GM18505 (cell line): ENCODE results near the gene NTM.

Experiments
- ATAC-seq: cut with Tn5 transposase; IDR thresholded peaks from one replicate; pipeline ENCODE4 v1.9.1; 2021; ENCODE audit not compliant: unreplicated experiment
- POLR2A ChIP-seq: IDR thresholded peaks from 4 replicates; pipeline ENCODE4 v1.6.1; 2011; ENCODE audit warnings: borderline replicate concordance; ENCODE audit not compliant: insufficient read depth, insufficient read length; ENCODE audit errors: extremely low read depth

The NTM gene

DNA sequence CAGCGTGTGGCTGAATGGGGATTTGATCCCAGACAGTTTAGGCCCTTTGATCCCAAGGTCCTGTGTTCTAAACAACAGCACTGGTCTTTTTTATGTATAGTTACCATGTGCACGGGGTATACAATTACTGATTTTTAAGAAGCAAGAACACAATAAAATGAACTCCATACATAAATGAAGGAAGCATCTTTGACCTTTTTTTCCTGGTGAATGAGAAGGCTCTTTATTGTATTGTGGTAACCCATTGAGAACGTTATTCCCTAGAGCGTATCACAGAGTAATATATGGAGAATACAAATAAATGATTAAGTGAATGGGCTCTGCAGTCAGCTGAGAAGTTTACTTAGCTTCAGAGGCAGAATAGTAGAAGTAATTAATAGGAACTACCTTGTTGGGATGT lies 563.6 kb downstream of the NTM start:
- TF ChIP-seq POLR2A: no peak
- no peak for ATAC-seq

DNA sequence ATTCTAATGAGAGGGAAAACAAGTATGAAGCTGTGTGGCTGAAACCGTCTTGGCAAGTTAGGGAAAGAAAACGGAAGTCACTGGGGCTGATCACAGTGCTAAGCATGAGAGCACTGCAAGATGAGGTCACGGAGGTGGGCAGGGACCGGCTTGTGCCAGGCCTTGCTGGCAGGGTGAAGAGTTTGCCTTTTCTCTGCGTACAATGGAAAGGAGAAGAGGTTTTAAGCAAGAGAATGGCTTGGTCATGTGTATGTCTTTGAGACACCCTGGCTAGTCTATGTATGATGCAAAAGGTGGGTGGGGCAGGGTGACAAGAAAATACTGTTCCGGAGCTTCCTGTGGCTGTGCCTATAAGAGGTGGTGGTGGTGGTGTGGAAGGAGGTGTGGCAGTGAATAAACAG lies 567.9 kb downstream of the NTM start:
- no peak for ATAC-seq

GRCh38 chr11:131940126-131940525 lies 569.7 kb downstream of the NTM start:
- no peak for TF ChIP-seq POLR2A
- no peak for ATAC-seq

More for the DNA sequence above, 567.9 kb downstream of the NTM start:
- no peak for TF ChIP-seq POLR2A

- no peak for TF ChIP-seq POLR2A
- ATAC-seq: no peak
These were observed 572.5 kb downstream of the NTM start for GRCh38 chr11:131942878-131943277.

DNA sequence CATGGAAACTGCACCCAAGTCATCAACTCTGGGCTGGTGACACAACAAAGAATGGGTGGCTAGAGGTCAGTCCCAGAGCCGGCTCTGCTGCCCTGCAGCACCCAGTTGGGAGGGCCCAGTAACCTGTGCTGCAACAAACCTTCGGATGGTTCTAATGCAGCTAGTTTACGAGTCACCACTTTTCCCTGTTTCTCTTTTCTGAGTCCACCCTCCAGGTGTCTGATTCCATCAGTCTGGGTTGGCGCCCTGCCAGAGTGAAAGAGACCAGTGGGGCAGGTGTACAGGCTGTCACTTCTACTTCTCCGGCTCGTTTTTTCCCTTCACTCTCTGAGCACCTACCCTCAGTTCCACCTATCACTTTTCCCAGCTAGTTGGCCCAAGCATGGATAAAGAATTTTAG lies 572.9 kb downstream of the NTM start:
- ATAC-seq: no peak
- TF ChIP-seq POLR2A: no peak

DNA sequence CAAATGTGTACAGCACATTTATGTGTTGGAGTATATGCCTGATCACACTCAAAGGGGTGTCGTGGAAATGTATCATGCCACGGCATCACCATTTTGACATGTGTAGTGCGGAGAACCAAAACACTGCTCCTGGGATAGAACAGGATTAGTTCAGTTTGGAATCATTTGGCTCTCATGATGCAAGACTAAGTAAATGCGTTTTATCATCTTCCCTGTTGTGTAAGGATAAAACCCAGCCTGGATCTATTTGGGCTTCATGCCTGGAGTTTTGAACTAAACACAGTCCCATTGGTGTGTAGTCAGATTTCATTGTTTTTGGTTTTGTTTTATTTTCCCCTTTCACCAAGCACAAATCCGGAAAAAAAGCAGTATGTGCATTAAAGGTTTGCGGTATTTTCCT lies 574.3 kb downstream of the NTM start:
- ATAC-seq: no peak
- TF ChIP-seq POLR2A: no peak

DNA sequence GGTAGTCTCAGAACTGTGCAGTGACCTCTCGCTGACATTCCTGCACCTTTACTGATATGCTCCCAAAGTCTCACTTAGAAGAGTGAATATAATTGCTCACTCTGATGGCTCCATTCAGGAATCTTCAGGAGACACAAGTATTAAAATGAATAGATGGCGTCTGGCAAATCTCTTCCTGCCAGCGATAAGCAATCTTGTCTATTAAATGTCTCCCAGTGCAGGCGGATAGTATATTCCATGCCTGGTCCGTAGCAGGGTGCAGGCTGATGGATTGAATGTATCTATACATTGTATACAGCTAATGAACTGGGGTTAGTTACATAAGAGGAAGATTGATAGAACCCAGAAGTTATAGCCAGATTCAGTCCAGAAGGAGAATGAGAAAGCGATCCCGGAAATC lies 575.3 kb downstream of the NTM start:
- TF ChIP-seq POLR2A: no peak
- no peak for ATAC-seq

DNA sequence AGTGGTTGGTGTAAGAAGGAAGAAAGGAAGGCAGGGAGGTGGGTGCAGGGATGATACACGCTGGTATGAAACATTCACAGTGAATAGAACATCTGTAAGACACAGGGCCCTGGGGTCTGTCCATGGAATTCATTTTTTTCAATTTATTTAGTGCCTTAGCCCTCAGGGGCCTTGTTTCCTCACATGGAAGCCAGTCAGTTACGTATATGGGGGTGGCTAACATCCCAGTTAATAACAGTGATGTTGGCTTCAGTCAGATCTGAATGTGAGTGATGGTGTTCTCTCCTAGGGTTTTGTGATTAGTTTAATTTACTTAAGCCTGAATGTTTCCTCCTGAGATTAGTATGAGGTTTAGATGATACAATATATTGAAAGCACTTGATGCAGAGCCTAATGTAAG lies 577.1 kb downstream of the NTM start:
- no peak for TF ChIP-seq POLR2A
- ATAC-seq: no peak

GRCh38 chr11:131951121-131951520 lies 580.7 kb downstream of the NTM start:
- no peak for ATAC-seq
- no peak for TF ChIP-seq POLR2A

DNA sequence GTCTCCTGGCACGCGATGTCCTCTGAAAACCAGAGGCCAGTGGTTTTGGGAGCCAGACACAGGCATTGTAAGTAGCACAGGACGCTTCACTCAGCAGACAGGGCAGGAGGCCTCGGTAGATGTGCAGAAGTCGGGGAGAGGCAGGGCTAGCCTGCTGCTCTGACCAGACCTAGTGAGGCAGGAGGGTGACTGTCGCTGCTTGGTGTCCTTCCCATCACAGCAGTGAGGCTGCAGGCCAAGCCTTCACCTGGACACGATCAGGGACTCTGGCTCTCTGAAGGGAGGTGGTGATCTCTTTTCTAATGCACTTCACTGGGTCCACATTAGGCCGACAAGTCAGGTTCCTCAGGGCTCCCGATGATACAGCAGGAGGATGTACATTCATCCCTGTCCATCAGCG lies 583.7 kb downstream of the NTM start:
- no peak for ATAC-seq
- TF ChIP-seq POLR2A: no peak

GRCh38 chr11:131955904-131956303 lies 585.5 kb downstream of the NTM start:
- no peak for ATAC-seq
- TF ChIP-seq POLR2A: no peak

GRCh38 chr11:131957201-131957600 lies 586.8 kb downstream of the NTM start:
- no peak for TF ChIP-seq POLR2A
- ATAC-seq: no peak

- no peak for TF ChIP-seq POLR2A
- no peak for ATAC-seq
These were observed 587.5 kb downstream of the NTM start for GRCh38 chr11:131957875-131958274.

DNA sequence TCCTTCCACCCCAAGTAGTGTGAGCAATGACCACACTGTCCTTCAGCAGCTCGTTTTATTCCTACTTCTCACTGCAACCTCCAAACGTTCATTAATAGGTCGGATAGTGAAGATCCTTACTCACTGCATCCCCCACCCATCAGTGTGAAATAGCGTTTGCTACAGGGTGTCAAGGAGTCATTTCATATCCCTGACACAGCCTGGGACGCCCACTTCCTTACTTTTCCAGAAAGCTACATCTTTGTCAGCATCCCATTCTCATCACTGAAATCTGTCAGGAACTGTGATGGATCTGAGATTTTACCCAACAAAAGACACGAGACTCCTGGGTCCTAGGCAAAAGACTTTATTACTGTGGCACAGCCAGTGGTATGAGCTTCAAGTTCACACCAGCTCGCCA lies 592.4 kb downstream of the NTM start:
- TF ChIP-seq POLR2A: no peak
- ATAC-seq: no peak

DNA sequence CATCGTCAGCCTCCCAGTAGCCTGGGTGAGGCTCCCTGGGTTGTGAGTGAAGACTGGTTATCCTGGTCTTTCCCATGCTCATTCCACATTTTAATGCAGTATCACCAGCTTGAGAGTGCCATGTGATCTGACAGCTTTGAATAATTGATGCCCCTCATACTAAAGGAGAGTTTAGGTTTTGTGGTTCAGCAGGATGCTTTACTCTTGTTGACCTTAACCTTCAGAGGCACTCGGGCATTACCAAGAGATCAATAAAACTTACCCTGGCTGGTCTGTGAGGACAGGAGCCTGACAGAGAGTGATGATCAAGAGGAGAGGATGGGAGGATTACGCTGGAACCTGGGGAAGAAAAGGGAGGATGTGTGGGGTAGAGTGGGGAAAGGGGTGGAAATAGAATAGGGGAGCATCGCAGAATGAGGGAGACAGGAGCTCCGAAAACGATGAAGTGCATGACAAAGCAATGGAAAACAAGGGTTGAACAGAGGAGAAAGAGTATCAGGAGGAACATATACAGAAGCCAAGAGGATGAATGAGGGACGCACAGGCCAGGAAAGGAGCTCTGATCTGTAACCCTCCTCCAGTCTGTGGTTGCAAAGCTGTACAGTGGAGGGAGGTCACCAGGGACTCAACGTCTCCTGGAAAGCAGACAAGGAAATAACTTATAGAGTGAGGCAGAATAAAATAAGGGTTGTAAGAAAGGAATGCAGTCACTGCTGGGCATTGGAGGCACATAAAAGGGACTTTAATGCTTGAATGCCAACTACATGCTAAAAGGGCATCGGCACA lies 594.5 kb downstream of the NTM start:
- no peak for TF ChIP-seq POLR2A
- no peak for ATAC-seq

GRCh38 chr11:131965504-131965903 lies 595.1 kb downstream of the NTM start:
- ATAC-seq: no peak
- TF ChIP-seq POLR2A: no peak

- no peak for TF ChIP-seq POLR2A
- ATAC-seq: no peak
These were observed 596.3 kb downstream of the NTM start for GRCh38 chr11:131966667-131967066.
